Measurements from ENCODE around the gene HIP1R.
A peak's percentile ranks its signal among the peaks of the same experiment; 100 is the strongest.

HIP1R gene

DNA sequence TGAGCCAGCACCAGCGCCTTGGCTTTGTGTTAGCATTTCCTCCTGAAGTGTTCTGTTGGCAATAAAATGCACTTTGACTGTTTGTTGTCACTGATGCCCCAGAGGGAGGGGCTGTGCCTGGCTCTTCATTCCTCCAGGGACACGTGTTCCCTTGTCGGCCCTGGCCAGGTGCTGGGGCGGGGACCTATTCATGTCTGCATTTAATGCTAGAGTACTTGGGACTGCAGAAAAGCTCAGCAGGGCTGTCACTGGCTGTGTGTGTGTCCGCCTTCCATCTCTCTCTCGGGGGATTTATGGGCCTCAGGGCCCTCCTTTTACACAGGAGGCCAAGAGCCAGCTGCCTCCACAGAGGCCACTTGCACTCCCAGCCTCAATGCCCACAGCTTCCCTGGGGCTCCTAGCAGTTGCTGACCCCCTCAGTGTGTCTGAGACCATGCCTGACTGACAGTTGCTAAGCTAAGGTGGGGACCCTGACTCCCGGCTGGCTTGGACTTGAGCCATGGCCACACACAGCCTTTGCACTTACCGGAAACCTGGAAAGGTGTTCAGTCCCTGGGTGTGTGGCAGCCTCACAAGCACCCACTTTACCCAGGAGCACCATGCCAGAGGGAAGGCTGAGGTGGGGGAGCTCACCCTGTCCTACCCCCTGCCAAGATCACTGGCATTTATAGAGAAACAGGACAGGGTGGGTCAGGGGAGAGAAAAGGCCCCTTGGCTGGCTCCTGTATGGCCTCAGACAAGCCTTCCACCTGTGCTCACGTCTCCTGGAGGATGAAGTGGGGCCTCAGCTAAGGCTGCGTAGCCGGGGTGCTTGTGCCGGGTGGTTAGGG, 27.8 kb downstream of the HIP1R start:
- peak overlapping the region in 1 of 2 experiments; percentile 26 for H3K4ac ChIP-seq (ENCODE audit: low read depth in 1 of 2, low read length in 2 of 2)
- 69% methylated on average over 12 of the region's 12 CpGs for WGBS
- no peak for DNase-seq

GRCh38 chr12:122864894-122865253, 29.6 kb downstream of the HIP1R start:
- Histone ChIP-seq H3K4me1 (ENCODE audit: control insufficient read depth, insufficient read depth, low read depth, low read length) (peaks cover 41% of the 10 kb centered on the region), H3K14ac (ENCODE audit: low read length in 2 of 2) (no peak overlapping the region), H3K18ac (ENCODE audit: low read depth in 1 of 2, low read length in 2 of 2) (no peak overlapping the region), H4K91ac (ENCODE audit: low read length) (no peak overlapping the region), H3K23ac (ENCODE audit: low read length in 2 of 2) (peak overlapping the region in 1 of 2 experiments; percentile 14), H2BK15ac (ENCODE audit: low read depth, poor library complexity, severe bottlenecking) (no peak overlapping the region), H2AFZ (ENCODE audit: low read depth, low read length) (no peak overlapping the region), H3K36me3 (ENCODE audit: control insufficient read depth in 1 of 2, insufficient read depth in 2 of 2, low read depth in 1 of 2, low read length in 2 of 2) (peaks cover 59 to 82% of the 10 kb centered on the region in 2 experiments), H3K9ac (ENCODE audit: low read length) (no peak overlapping the region), H3K27me3 (ENCODE audit: control insufficient read depth in 1 of 2, insufficient read depth in 1 of 2, low read length in 2 of 2) (no peaks in the 10 kb centered on the region), H3K4ac (ENCODE audit: low read depth in 1 of 2, low read length in 2 of 2) (no peak overlapping the region), H2BK120ac (ENCODE audit: low read depth, low read length) (no peak overlapping the region), H3K27ac (ENCODE audit: low read length, poor library complexity, severe bottlenecking) (no peak overlapping the region), H3K9me3 (ENCODE audit: control insufficient read depth, low read length) (no peaks in the 10 kb centered on the region), H3K4me2 (ENCODE audit: low read length, poor library complexity, severe bottlenecking) (no peak overlapping the region), H2BK12ac (ENCODE audit: low read length in 2 of 2) (no peak overlapping the region), H4K8ac (ENCODE audit: low read length) (no peak overlapping the region), H2AK5ac (ENCODE audit: low read length, severe bottlenecking) (peak overlapping the region; percentile 16), H3K79me1 (replicated peaks; ENCODE audit: low read length, poor library complexity, severe bottlenecking) (peaks cover 43% of the 10 kb centered on the region), H3K4me3 (ENCODE audit: insufficient read depth in 1 of 2, low read depth in 1 of 2, low read length in 2 of 2) (no peak overlapping the region), H2BK5ac (ENCODE audit: low read depth, low read length, poor library complexity, severe bottlenecking) (no peak overlapping the region)
- WGBS: 90% methylated on average over 5 of the region's 5 CpGs
- DNase-seq: no peak

More for the DNA sequence above, 27.8 kb downstream of the HIP1R start:
- H4K91ac ChIP-seq (ENCODE audit: low read length): no peak overlapping the region
- H3K4me1 ChIP-seq (ENCODE audit: control insufficient read depth, insufficient read depth, low read depth, low read length): peaks cover 42% of the 10 kb centered on the region
- H3K23ac ChIP-seq (ENCODE audit: low read length in 2 of 2): no peak overlapping the region
- H4K8ac ChIP-seq (ENCODE audit: low read length): no peak overlapping the region
- H3K4me2 ChIP-seq (ENCODE audit: low read length, poor library complexity, severe bottlenecking): no peak overlapping the region
- H2BK12ac ChIP-seq (ENCODE audit: low read length in 2 of 2): no peak overlapping the region
- H2AFZ ChIP-seq (ENCODE audit: low read depth, low read length): no peak overlapping the region
- H3K79me1 ChIP-seq (replicated peaks; ENCODE audit: low read length, poor library complexity, severe bottlenecking): peaks cover 35% of the 10 kb centered on the region
- H3K18ac ChIP-seq (ENCODE audit: low read depth in 1 of 2, low read length in 2 of 2): peak overlapping the region in 1 of 2 experiments; percentile 46
- no peak overlapping the region for H2BK5ac ChIP-seq (ENCODE audit: low read depth, low read length, poor library complexity, severe bottlenecking)
- H3K36me3 ChIP-seq (ENCODE audit: control insufficient read depth in 1 of 2, insufficient read depth in 2 of 2, low read depth in 1 of 2, low read length in 2 of 2): peaks cover 42 to 85% of the 10 kb centered on the region in 2 experiments
- H3K4me3 ChIP-seq (ENCODE audit: insufficient read depth in 1 of 2, low read depth in 1 of 2, low read length in 2 of 2): no peak overlapping the region
- H2BK120ac ChIP-seq (ENCODE audit: low read depth, low read length): no peak overlapping the region
- H3K27ac ChIP-seq (ENCODE audit: low read length, poor library complexity, severe bottlenecking): no peak overlapping the region
- H2BK15ac ChIP-seq (ENCODE audit: low read depth, poor library complexity, severe bottlenecking): no peak overlapping the region
- H3K14ac ChIP-seq (ENCODE audit: low read length in 2 of 2): no peak overlapping the region
- no peaks in the 10 kb centered on the region for H3K9me3 ChIP-seq (ENCODE audit: control insufficient read depth, low read length)
- H3K27me3 ChIP-seq (ENCODE audit: control insufficient read depth in 1 of 2, insufficient read depth in 1 of 2, low read length in 2 of 2): no peaks in the 10 kb centered on the region
- peak overlapping the region; percentile 54 for H2AK5ac ChIP-seq (ENCODE audit: low read length, severe bottlenecking)
- H3K9ac ChIP-seq (ENCODE audit: low read length): no peak overlapping the region

DNA sequence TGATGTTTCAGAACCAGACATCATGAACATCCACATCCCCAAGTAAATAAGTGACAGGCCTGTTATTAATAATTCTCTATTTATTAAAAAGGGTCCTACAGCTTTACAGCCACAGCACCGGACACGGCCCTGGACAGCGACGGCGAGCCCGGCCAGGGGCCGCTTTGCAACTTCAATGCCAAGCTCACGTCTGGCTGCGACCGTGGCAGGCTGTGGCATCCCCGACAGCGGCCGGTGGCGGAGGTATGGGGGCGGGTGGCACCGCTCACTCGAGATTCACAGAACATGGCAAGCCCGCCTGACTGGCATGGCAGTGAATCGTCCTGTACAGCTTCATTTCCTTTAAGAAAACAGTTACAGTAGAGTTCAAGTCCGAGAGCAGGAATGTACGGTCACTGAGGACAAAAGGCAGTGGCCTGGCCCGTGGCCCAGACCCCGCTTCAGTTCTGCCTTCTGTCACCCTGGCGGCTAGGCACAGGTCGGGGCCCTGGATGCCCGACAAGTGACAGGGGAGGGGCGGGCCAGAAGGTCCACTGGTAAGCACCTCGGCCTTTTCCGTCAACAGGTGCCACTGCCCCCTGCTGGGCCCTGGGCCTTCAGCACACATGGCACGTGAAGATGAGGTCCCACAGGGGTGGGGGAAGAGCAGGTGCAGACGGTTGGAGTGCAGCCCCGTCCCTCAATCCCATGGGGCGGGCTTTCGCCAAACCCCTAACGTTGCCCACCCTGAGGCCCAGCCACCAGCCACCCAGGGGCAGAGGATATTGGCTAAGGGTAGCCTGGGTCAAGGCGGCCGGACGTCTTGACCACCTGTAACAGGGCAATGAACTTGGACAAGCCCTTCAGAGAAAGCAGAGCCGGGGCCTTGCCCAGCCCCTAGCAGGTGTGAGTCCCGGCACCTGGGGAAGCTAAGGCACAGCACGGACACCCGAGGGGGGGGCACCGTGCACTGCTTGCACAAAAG, 30.3 kb downstream of the HIP1R start:
- WGBS: 92% methylated on average over 43 of the region's 43 CpGs
- Histone ChIP-seq H4K91ac (ENCODE audit: low read length) (no peak overlapping the region), H2BK120ac (ENCODE audit: low read depth, low read length) (no peak overlapping the region)

GRCh38 chr12:122866379-122866778, 31.1 kb downstream of the HIP1R start:
- H3K36me3 ChIP-seq (ENCODE audit: control insufficient read depth in 1 of 2, insufficient read depth in 2 of 2, low read depth in 1 of 2, low read length in 2 of 2): peaks cover 68 to 77% of the 10 kb centered on the region in 2 experiments
- no peaks in the 10 kb centered on the region for H3K9me3 ChIP-seq (ENCODE audit: control insufficient read depth, low read length)
- H2BK120ac ChIP-seq (ENCODE audit: low read depth, low read length): no peak overlapping the region
- H3K9ac ChIP-seq (ENCODE audit: low read length): no peak overlapping the region
- H2AFZ ChIP-seq (ENCODE audit: low read depth, low read length): no peak overlapping the region
- no peak overlapping the region for H2BK12ac ChIP-seq (ENCODE audit: low read length in 2 of 2)
- peak overlapping the region; percentile 36 for H4K91ac ChIP-seq (ENCODE audit: low read length)
- H3K4ac ChIP-seq (ENCODE audit: low read depth in 1 of 2, low read length in 2 of 2): no peak overlapping the region
- H3K27ac ChIP-seq (ENCODE audit: low read length, poor library complexity, severe bottlenecking): no peak overlapping the region
- no peak overlapping the region for H2BK15ac ChIP-seq (ENCODE audit: low read depth, poor library complexity, severe bottlenecking)
- no peak overlapping the region for H3K18ac ChIP-seq (ENCODE audit: low read depth in 1 of 2, low read length in 2 of 2)
- no peak overlapping the region for H2BK5ac ChIP-seq (ENCODE audit: low read depth, low read length, poor library complexity, severe bottlenecking)
- H4K8ac ChIP-seq (ENCODE audit: low read length): no peak overlapping the region
- 96% methylated on average over 17 of the region's 17 CpGs for WGBS
- H3K27me3 ChIP-seq (ENCODE audit: control insufficient read depth in 1 of 2, insufficient read depth in 1 of 2, low read length in 2 of 2): no peaks in the 10 kb centered on the region
- DNase-seq: no peak
- peaks cover 39% of the 10 kb centered on the region for H3K79me1 ChIP-seq (replicated peaks; ENCODE audit: low read length, poor library complexity, severe bottlenecking)
- H2AK5ac ChIP-seq (ENCODE audit: low read length, severe bottlenecking): no peak overlapping the region
- no peak overlapping the region for H3K23ac ChIP-seq (ENCODE audit: low read length in 2 of 2)
- no peak overlapping the region for H3K14ac ChIP-seq (ENCODE audit: low read length in 2 of 2)
- H3K4me1 ChIP-seq (ENCODE audit: control insufficient read depth, insufficient read depth, low read depth, low read length): peaks cover 42% of the 10 kb centered on the region
- H3K4me2 ChIP-seq (ENCODE audit: low read length, poor library complexity, severe bottlenecking): no peak overlapping the region
- no peak overlapping the region for H3K4me3 ChIP-seq (ENCODE audit: insufficient read depth in 1 of 2, low read depth in 1 of 2, low read length in 2 of 2)

More for the DNA sequence above, 30.3 kb downstream of the HIP1R start:
- peaks cover 46% of the 10 kb centered on the region for H3K79me1 ChIP-seq (replicated peaks; ENCODE audit: low read length, poor library complexity, severe bottlenecking)
- peaks cover 66 to 81% of the 10 kb centered on the region in 2 experiments for H3K36me3 ChIP-seq (ENCODE audit: control insufficient read depth in 1 of 2, insufficient read depth in 2 of 2, low read depth in 1 of 2, low read length in 2 of 2)
- H3K4ac ChIP-seq (ENCODE audit: low read depth in 1 of 2, low read length in 2 of 2): no peak overlapping the region
- no peak overlapping the region for H4K8ac ChIP-seq (ENCODE audit: low read length)
- no peak overlapping the region for H2BK12ac ChIP-seq (ENCODE audit: low read length in 2 of 2)
- no peaks in the 10 kb centered on the region for H3K27me3 ChIP-seq (ENCODE audit: control insufficient read depth in 1 of 2, insufficient read depth in 1 of 2, low read length in 2 of 2)
- H3K9me3 ChIP-seq (ENCODE audit: control insufficient read depth, low read length): no peaks in the 10 kb centered on the region
- peaks cover 44% of the 10 kb centered on the region for H3K4me1 ChIP-seq (ENCODE audit: control insufficient read depth, insufficient read depth, low read depth, low read length)
- H3K9ac ChIP-seq (ENCODE audit: low read length): no peak overlapping the region
- no peak for DNase-seq
- H2BK5ac ChIP-seq (ENCODE audit: low read depth, low read length, poor library complexity, severe bottlenecking): no peak overlapping the region
- no peak overlapping the region for H2BK15ac ChIP-seq (ENCODE audit: low read depth, poor library complexity, severe bottlenecking)
- no peak overlapping the region for H3K18ac ChIP-seq (ENCODE audit: low read depth in 1 of 2, low read length in 2 of 2)
- no peak overlapping the region for H3K4me3 ChIP-seq (ENCODE audit: insufficient read depth in 1 of 2, low read depth in 1 of 2, low read length in 2 of 2)
- H3K27ac ChIP-seq (ENCODE audit: low read length, poor library complexity, severe bottlenecking): no peak overlapping the region
- H3K4me2 ChIP-seq (ENCODE audit: low read length, poor library complexity, severe bottlenecking): no peak overlapping the region
- H2AK5ac ChIP-seq (ENCODE audit: low read length, severe bottlenecking): no peak overlapping the region
- H2AFZ ChIP-seq (ENCODE audit: low read depth, low read length): no peak overlapping the region
- H3K14ac ChIP-seq (ENCODE audit: low read length in 2 of 2): no peak overlapping the region
- H3K23ac ChIP-seq (ENCODE audit: low read length in 2 of 2): no peak overlapping the region
